GM10266 (cell line): ENCODE measurements around the gene WDR1.

Source experiments
- DNase-seq: peaks from one replicate; pipeline ENCODE4 v3.0.0; 2012; ENCODE audit errors: extremely low spot score
- CTCF ChIP-seq: IDR thresholded peaks from 2 replicates; pipeline ENCODE4 v1.5.1; 2012; ENCODE audit warnings: mild to moderate bottlenecking, low read depth; ENCODE audit not compliant: control insufficient read depth, insufficient read depth; ENCODE audit errors: missing control alignments

Gene WDR1

GRCh38 chr4:10034136-10034535 is 82.5 kb downstream of the WDR1 start:
- DNase-seq, result no peak
- TF ChIP-seq CTCF, result no peak

- TF ChIP-seq CTCF, result no peak
- DNase-seq, result no peak
Measured at GRCh38 chr4:10033191-10033881, 83.3 kb downstream of the WDR1 start.

GRCh38 chr4:10032625-10033024 is 84.0 kb downstream of the WDR1 start:
- no peak for DNase-seq
- no peak for TF ChIP-seq CTCF

- no peak for DNase-seq
- TF ChIP-seq CTCF, result no peak
Measured at GRCh38 chr4:10031668-10032590, 84.7 kb downstream of the WDR1 start.

GRCh38 chr4:10030972-10031667 is 85.5 kb downstream of the WDR1 start:
- no peak for TF ChIP-seq CTCF
- no peak for DNase-seq

GRCh38 chr4:10029403-10029802 is 87.2 kb downstream of the WDR1 start:
- TF ChIP-seq CTCF, result no peak
- no peak for DNase-seq

- DNase-seq, result no peak
- TF ChIP-seq CTCF, result no peak
Measured at GRCh38 chr4:10028910-10029309, 87.7 kb downstream of the WDR1 start.
